Keratinocyte (primary cell): ENCODE results near the gene ZBTB44. TPM values are rescaled to one million over a fixed set of nuclear protein-coding genes. Genes with fewer than 3 reads are reported as not detected.

ENCODE experiments used
- DNase-seq: peaks from one replicate; pipeline ENCODE4 v3.0.0-alpha.2; 2011; ENCODE audit warnings: low read depth, missing footprints, low spot score
- FAIRE-seq: peaks from 2 replicates; lab custom pipeline; 2011; peaks lifted over from hg19 to GRCh38; lab: Jason Lieb, UNC
- H2AFZ ChIP-seq: 2 replicates; pipeline ENCODE4 v1.6.0; 2012; ENCODE audit warnings: low read length, control low read depth, inconsistent platforms; ENCODE audit not compliant: control insufficient read depth
- H3K27ac ChIP-seq: 2 replicates; pipeline ENCODE4 v1.5.1; 2011; ENCODE audit warnings: low read length; ENCODE audit not compliant: control insufficient read depth, insufficient read depth
- H3K27me3 ChIP-seq: 3 replicates; pipeline ENCODE4 v1.6.0; 2011; ENCODE audit warnings: low read length; ENCODE audit not compliant: control insufficient read depth, insufficient read depth; ENCODE audit errors: extremely low read depth
- H3K36me3 ChIP-seq, 2 experiments: 2 replicates in 1 of 2; 3 replicates in 1 of 2; pipeline ENCODE4 v1.5.1; 2011; ENCODE audit warnings: low read length in 2 of 2, mild to moderate bottlenecking in 1 of 2; ENCODE audit not compliant: control insufficient read depth in 2 of 2, insufficient read depth in 2 of 2; ENCODE audit errors: extremely low read depth in 1 of 2
- H3K4me1 ChIP-seq: 3 replicates; pipeline ENCODE4 v1.5.1; 2011; ENCODE audit warnings: low read length; ENCODE audit not compliant: control insufficient read depth, insufficient read depth; ENCODE audit errors: extremely low read depth
- H3K4me2 ChIP-seq: 3 replicates; pipeline ENCODE4 v1.6.0; 2011; ENCODE audit warnings: low read depth, low read length; ENCODE audit not compliant: control insufficient read depth, insufficient read depth; ENCODE audit errors: extremely low read depth
- H3K4me3 ChIP-seq, 3 experiments: fragments of 200-600 bp in 1 of 3; sonication (generic) in 1 of 3; 2 replicates in 2 of 3; 3 replicates in 1 of 3; pipeline ENCODE4 v1.5.1; 2011 to 2016; ENCODE audit warnings: low read length in 3 of 3, mild to moderate bottlenecking in 3 of 3, control low read depth in 2 of 3, inconsistent platforms in 1 of 3, low read depth in 1 of 3, mixed read lengths in 1 of 3, mixed run types in 1 of 3, moderate library complexity in 1 of 3; ENCODE audit not compliant: control insufficient read depth in 2 of 3, insufficient read depth in 2 of 3; ENCODE audit errors: extremely low read depth in 1 of 3
- H3K79me2 ChIP-seq: 2 replicates; pipeline ENCODE4 v1.6.0; 2012; ENCODE audit warnings: low read length; ENCODE audit not compliant: control insufficient read depth, insufficient read depth
- H3K9ac ChIP-seq: 3 replicates; pipeline ENCODE4 v1.6.0; 2011; ENCODE audit warnings: low read length; ENCODE audit not compliant: control insufficient read depth, insufficient read depth; ENCODE audit errors: extremely low read depth
- H3K9me1 ChIP-seq: 3 replicates; pipeline ENCODE4 v1.6.0; 2011; ENCODE audit warnings: low read length; ENCODE audit not compliant: control insufficient read depth, insufficient read depth; ENCODE audit errors: extremely low read depth
- H3K9me3 ChIP-seq: 2 replicates; pipeline ENCODE4 v1.5.1; 2012; ENCODE audit warnings: low read depth, low read length; ENCODE audit not compliant: control insufficient read depth
- H4K20me1 ChIP-seq: 3 replicates; pipeline ENCODE4 v1.6.0; 2011; ENCODE audit warnings: low read length; ENCODE audit not compliant: control insufficient read depth, insufficient read depth; ENCODE audit errors: extremely low read depth
- CTCF ChIP-seq, 3 experiments: IDR thresholded peaks in 1 of 3; conservative IDR thresholded peaks in 1 of 3; optimal IDR thresholded peaks in 1 of 3; 2 replicates in 2 of 3; 3 replicates in 1 of 3; pipeline versions ENCODE3 to v1.5.1; 2011; ENCODE audit warnings: low read length in 3 of 3, mild to moderate bottlenecking in 3 of 3, moderate library complexity in 2 of 3, control low read depth in 1 of 3, inconsistent platforms in 1 of 3; ENCODE audit not compliant: insufficient read depth in 2 of 3; ENCODE audit errors: extremely low read depth in 1 of 3
- EZH2 ChIP-seq: IDR thresholded peaks from one replicate; pipeline ENCODE4 v1.6.1; 2012; ENCODE audit warnings: inconsistent platforms, mild to moderate bottlenecking, low read length, moderate library complexity
- dilution Hi-C: fragments of 300-500 bp; cut with MboI; formaldehyde crosslinking; loops from one replicate; pipeline ENCODE4 v1.7.0; 2020; ENCODE audit warnings: low sequenced_read_pairs; ENCODE audit not compliant: extremely low pct_ligation_motif_present
- polyA plus RNA-seq, 5 experiments: library from polyadenylated mRNA; depleted of rRNA in 3 of 5; stranded (reverse) in 3 of 5; stranded (forward) in 1 of 5; unstranded in 1 of 5; fragments of >200 nt; gene quantifications; 1 replicate in 1 of 5; 2 replicates in 3 of 5; 3 replicates in 1 of 5; pipeline versions ENCODE4 v1.2.1 to v1.2.3, GENCODE V29; 2011 to 2012; ENCODE audit warnings: missing spikeins in 2 of 5, low read depth in 1 of 5, low replicate concordance in 1 of 5

ZBTB44 gene
- polyA plus RNA-seq, 1 donor (not counting 4 experiments of a cell fraction or from before 2014, with no cell fraction given) = 16.8 TPM

GRCh38 chr11:130278745-130279144 is 36.0 kb downstream of the ZBTB44 start:
- DNase-seq (no peak), FAIRE-seq (no peak)
- H3K36me3 ChIP-seq = no peaks in the 10 kb centered on the region
- no peaks in the 10 kb centered on the region for H3K9me3 ChIP-seq
- H3K27me3 ChIP-seq = no peaks in the 10 kb centered on the region
- no peaks in the 10 kb centered on the region for H4K20me1 ChIP-seq
- peaks cover 2% of the 10 kb centered on the region for H3K9me1 ChIP-seq
- H3K4me1 ChIP-seq = no peaks in the 10 kb centered on the region
- TF ChIP-seq EZH2 (no peak), CTCF (optimal IDR thresholded peaks at IDR 0.05 in 1 of 3, IDR thresholded peaks at IDR 0.05 in 1 of 3, conservative IDR thresholded peaks at IDR 0.05 in 1 of 3; ENCODE audit: extremely low read depth in 1 of 3, insufficient read depth in 2 of 3, low read length in 3 of 3) (no peak)
- no peak overlapping the region for H2AFZ ChIP-seq
- H3K4me2 ChIP-seq = no peak overlapping the region
- no peak overlapping the region for H3K4me3 ChIP-seq
- H3K27ac ChIP-seq = no peak overlapping the region
- H3K79me2 ChIP-seq = no peaks in the 10 kb centered on the region
- H3K9ac ChIP-seq = no peak overlapping the region
- dilution Hi-C loops = no loop called here

GRCh38 chr11:130278151-130278550 is 36.6 kb downstream of the ZBTB44 start:
- Histone ChIP-seq H3K79me2 (no peaks in the 10 kb centered on the region), H3K4me2 (no peak overlapping the region), H3K27me3 (no peaks in the 10 kb centered on the region), H3K9ac (no peak overlapping the region), H3K9me1 (peaks cover 2% of the 10 kb centered on the region), H2AFZ (no peak overlapping the region), H3K4me3 (no peak overlapping the region), H3K36me3 (no peaks in the 10 kb centered on the region), H3K9me3 (no peaks in the 10 kb centered on the region), H3K4me1 (no peaks in the 10 kb centered on the region), H4K20me1 (no peaks in the 10 kb centered on the region), H3K27ac (no peak overlapping the region)
- TF ChIP-seq EZH2 (no peak), CTCF (optimal IDR thresholded peaks at IDR 0.05 in 1 of 3, IDR thresholded peaks at IDR 0.05 in 1 of 3, conservative IDR thresholded peaks at IDR 0.05 in 1 of 3; ENCODE audit: extremely low read depth in 1 of 3, insufficient read depth in 2 of 3, low read length in 3 of 3) (no peak)
- FAIRE-seq (no peak), DNase-seq (no peak)
- dilution Hi-C loops = no loop called here
